ENCODE measurements around the gene YLPM1. TPM values are rescaled to one million over a fixed set of nuclear protein-coding genes. Genes with fewer than 3 reads are reported as not detected.

YLPM1 gene
- total RNA-seq, 1 donor from 2014 or later = 88.3 TPM

DNA sequence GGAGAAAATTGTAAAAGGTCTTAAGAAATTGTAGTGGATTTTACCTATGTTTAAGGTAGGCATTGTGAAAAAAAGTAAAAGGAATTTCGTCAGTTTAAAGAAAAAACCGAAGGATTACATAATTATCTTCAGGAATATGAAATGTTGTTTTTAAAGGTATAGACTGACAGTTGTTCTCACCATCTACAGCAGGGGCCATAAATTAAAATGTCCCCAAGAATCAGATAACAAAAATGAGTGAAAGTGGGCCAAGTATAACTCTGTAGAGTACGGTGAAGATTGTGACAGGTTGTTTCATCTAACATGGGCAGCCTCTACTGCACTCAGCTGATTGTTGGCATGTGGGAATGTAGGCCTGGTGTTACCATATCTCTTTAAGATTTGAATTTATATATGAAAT is 38.3 kb downstream of the YLPM1 start:
- Mint-ChIP-seq H3K4me1 (ENCODE audit: unreplicated experiment) (no peaks in the 10 kb centered on the region), H3K4me3 (ENCODE audit: unreplicated experiment) (no peak overlapping the region), H3K27ac (ENCODE audit: unreplicated experiment) (no peak overlapping the region), H3K36me3 (ENCODE audit: unreplicated experiment) (peaks cover 26% of the 10 kb centered on the region), H3K9me3 (ENCODE audit: unreplicated experiment) (no peaks in the 10 kb centered on the region), H3K27me3 (ENCODE audit: unreplicated experiment) (no peaks in the 10 kb centered on the region)
- TF ChIP-seq, protein P1, sequence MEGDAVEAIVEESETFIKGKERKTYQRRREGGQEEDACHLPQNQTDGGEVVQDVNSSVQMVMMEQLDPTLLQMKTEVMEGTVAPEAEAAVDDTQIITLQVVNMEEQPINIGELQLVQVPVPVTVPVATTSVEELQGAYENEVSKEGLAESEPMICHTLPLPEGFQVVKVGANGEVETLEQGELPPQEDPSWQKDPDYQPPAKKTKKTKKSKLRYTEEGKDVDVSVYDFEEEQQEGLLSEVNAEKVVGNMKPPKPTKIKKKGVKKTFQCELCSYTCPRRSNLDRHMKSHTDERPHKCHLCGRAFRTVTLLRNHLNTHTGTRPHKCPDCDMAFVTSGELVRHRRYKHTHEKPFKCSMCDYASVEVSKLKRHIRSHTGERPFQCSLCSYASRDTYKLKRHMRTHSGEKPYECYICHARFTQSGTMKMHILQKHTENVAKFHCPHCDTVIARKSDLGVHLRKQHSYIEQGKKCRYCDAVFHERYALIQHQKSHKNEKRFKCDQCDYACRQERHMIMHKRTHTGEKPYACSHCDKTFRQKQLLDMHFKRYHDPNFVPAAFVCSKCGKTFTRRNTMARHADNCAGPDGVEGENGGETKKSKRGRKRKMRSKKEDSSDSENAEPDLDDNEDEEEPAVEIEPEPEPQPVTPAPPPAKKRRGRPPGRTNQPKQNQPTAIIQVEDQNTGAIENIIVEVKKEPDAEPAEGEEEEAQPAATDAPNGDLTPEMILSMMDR (IDR thresholded peaks at IDR 0.05) = no peak
- DNase-seq (ENCODE audit: extremely low spot score, unreplicated experiment) = no peak

DNA sequence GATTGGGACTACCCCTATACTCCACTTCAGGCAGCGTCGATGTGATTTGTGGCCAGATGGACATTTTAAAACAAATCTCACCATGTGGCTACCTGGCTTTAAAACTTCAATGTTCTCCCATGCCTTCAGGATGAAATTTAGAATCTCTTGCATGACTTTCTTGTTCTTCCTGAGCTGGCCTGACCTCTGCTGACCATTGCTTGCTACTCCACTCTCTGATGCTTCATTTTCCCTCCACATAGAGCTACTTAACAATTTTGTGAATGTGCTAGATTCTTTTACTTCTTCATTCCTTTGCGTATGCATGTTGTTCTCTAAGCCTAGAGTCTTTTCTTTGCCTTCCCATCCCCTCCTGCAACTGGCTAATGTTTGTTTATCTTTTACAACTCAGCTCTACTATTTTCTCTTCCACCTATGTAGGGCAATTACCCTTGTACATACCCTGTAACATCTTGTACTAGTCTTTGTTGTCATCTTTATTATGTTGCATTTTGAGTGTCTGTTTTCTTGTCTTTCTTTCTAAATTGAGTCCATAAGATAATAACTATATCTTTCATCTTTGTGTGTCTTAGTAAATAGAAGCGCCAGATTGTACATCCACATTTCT is 41.2 kb downstream of the YLPM1 start:
- DNase-seq (ENCODE audit: extremely low spot score, unreplicated experiment) = no peak
- H3K9me3 Mint-ChIP-seq (ENCODE audit: unreplicated experiment) = no peaks in the 10 kb centered on the region
- TF ChIP-seq, protein P1 (IDR thresholded peaks at IDR 0.05) = peak; percentile 62
- no peak overlapping the region for H3K27ac Mint-ChIP-seq (ENCODE audit: unreplicated experiment)
- no peaks in the 10 kb centered on the region for H3K27me3 Mint-ChIP-seq (ENCODE audit: unreplicated experiment)
- no peaks in the 10 kb centered on the region for H3K4me1 Mint-ChIP-seq (ENCODE audit: unreplicated experiment)
- no peak overlapping the region for H3K4me3 Mint-ChIP-seq (ENCODE audit: unreplicated experiment)
- peaks cover 23% of the 10 kb centered on the region for H3K36me3 Mint-ChIP-seq (ENCODE audit: unreplicated experiment)

DNA sequence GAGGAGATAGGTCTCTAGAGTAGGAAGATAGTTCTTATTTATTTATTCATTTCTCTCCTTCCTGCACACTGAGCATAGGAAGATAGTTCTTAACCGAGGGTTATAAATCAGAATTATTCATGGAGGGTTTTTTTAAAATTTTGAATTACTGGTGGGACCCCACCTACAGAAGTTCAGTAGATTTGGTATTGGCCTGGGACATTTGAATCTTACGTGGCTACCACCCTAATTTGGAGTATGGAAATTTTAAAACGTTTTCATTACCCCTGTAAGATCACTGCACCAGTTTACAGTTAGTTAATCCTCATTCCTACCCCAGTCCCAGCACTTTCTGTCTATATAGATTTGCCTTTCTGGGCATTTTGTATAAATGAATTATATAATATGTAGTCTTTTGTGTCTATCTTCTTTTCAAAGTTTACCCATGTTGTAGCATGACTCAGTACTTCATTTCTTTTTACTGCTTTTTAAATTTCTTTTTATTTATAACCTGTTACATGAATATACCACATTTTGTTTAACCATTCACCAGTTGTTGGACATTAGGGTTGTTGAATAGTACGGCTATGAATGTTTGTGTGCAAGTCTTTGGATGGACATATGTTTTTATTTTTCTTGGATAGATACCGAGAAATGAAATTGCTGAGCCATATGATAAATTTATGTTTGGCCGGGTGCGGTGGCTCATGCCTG is 44.9 kb downstream of the YLPM1 start:
- H3K9me3 Mint-ChIP-seq (ENCODE audit: unreplicated experiment) = no peaks in the 10 kb centered on the region
- no peak for DNase-seq (ENCODE audit: extremely low spot score, unreplicated experiment)
- no peaks in the 10 kb centered on the region for H3K27me3 Mint-ChIP-seq (ENCODE audit: unreplicated experiment)
- TF ChIP-seq, protein P1 (IDR thresholded peaks at IDR 0.05) = no peak
- no peak overlapping the region for H3K4me3 Mint-ChIP-seq (ENCODE audit: unreplicated experiment)
- H3K4me1 Mint-ChIP-seq (ENCODE audit: unreplicated experiment) = no peaks in the 10 kb centered on the region
- peaks cover 48% of the 10 kb centered on the region for H3K36me3 Mint-ChIP-seq (ENCODE audit: unreplicated experiment)
- H3K27ac Mint-ChIP-seq (ENCODE audit: unreplicated experiment) = no peak overlapping the region

DNA sequence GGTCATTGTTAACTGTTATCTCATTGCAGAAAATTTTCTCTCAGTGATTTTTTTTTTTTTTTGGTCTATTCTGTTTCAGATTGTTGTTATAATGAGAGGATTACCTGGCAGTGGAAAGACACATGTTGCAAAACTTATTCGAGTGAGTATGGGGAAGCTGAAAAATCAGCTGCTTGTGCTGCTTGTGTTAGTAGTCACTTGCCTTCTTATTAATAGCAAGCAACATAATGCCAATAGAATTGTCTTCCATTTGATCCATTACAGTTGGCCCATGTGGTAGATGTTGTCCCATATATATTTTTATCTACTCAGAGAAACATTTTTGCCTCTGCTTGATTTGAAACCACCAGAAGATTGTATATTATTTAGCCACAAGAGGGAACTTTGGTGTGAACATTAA is 53.0 kb downstream of the YLPM1 start:
- Mint-ChIP-seq H3K9me3 (ENCODE audit: unreplicated experiment) (no peaks in the 10 kb centered on the region), H3K4me1 (ENCODE audit: unreplicated experiment) (peaks cover 4% of the 10 kb centered on the region), H3K27me3 (ENCODE audit: unreplicated experiment) (no peaks in the 10 kb centered on the region), H3K27ac (ENCODE audit: unreplicated experiment) (no peak overlapping the region), H3K36me3 (ENCODE audit: unreplicated experiment) (peaks cover 77% of the 10 kb centered on the region), H3K4me3 (ENCODE audit: unreplicated experiment) (no peak overlapping the region)
- TF ChIP-seq, protein P1 (IDR thresholded peaks at IDR 0.05) = no peak
- DNase-seq (ENCODE audit: extremely low spot score, unreplicated experiment) = no peak

DNA sequence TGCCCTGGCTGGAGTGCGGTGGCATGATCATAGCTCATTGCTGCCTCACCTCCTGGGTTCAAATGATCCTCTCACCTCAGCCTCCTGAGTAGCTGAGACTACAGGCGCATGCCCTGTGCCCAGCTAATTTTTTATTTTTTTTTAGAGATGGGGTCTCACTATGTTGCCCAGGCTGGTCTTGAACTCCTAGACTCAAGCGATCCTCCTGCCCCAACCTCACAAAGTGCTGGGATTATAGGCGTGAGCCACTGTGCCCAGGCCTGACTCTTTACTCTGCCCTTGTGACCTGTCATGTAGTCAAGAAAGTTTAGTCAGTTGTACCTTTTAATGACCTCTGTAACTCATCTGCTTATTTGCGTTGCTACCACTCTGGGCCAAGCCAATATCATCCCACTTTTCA is 57.2 kb downstream of the YLPM1 start:
- Mint-ChIP-seq H3K27me3 (ENCODE audit: unreplicated experiment) (no peaks in the 10 kb centered on the region), H3K27ac (ENCODE audit: unreplicated experiment) (no peak overlapping the region), H3K36me3 (ENCODE audit: unreplicated experiment) (peaks cover 61% of the 10 kb centered on the region), H3K4me1 (ENCODE audit: unreplicated experiment) (no peaks in the 10 kb centered on the region), H3K9me3 (ENCODE audit: unreplicated experiment) (no peaks in the 10 kb centered on the region), H3K4me3 (ENCODE audit: unreplicated experiment) (no peak overlapping the region)
- no peak for DNase-seq (ENCODE audit: extremely low spot score, unreplicated experiment)
- TF ChIP-seq, protein P1 (IDR thresholded peaks at IDR 0.05) = no peak

Data from osteocyte (in vitro differentiated cells).